Activated naive CD8-positive, alpha-beta T cell treated with anti-CD3 and anti-CD28 coated beads, Interleukin-2, amount 50 U/mL, for 16 hours (primary cell): ENCODE measurements around the gene CHST15.

Experiments
- DNase-seq: peaks from one replicate; pipeline ENCODE4 v3.0.0-alpha.2; 2020; ENCODE audit warnings: low read depth, low spot score

CHST15 gene

GRCh38 chr10:124029559-124029958 lies 63.8 kb downstream of the CHST15 start:
- DNase-seq: no peak

- no peak for DNase-seq
These were observed 64.5 kb downstream of the CHST15 start for GRCh38 chr10:124028700-124029480.

GRCh38 chr10:124027651-124028050 lies 65.7 kb downstream of the CHST15 start:
- DNase-seq: no peak

- no peak for DNase-seq
These were observed 66.3 kb downstream of the CHST15 start for GRCh38 chr10:124027031-124027611.

- no peak for DNase-seq
These were observed 66.8 kb downstream of the CHST15 start for GRCh38 chr10:124026589-124026939.

- no peak for DNase-seq
These were observed 67.5 kb downstream of the CHST15 start for GRCh38 chr10:124025660-124026588.

- no peak for DNase-seq
These were observed 68.2 kb downstream of the CHST15 start for GRCh38 chr10:124025152-124025551.

- DNase-seq: no peak
These were observed 71.3 kb downstream of the CHST15 start for GRCh38 chr10:124022066-124022465.

- DNase-seq: no peak
These were observed 72.2 kb downstream of the CHST15 start for GRCh38 chr10:124020981-124021815.

- DNase-seq: no peak
These were observed 73.3 kb downstream of the CHST15 start for GRCh38 chr10:124019886-124020797.

- DNase-seq: no peak
These were observed 74.4 kb downstream of the CHST15 start for GRCh38 chr10:124018886-124019525.

- no peak for DNase-seq
These were observed 75.7 kb downstream of the CHST15 start for GRCh38 chr10:124017729-124018128.

GRCh38 chr10:124016804-124017375 lies 76.5 kb downstream of the CHST15 start:
- DNase-seq: no peak

GRCh38 chr10:124015991-124016390 lies 77.4 kb downstream of the CHST15 start:
- DNase-seq: no peak

- no peak for DNase-seq
These were observed 78.8 kb downstream of the CHST15 start for GRCh38 chr10:124014416-124015154.

GRCh38 chr10:124013916-124014315 lies 79.5 kb downstream of the CHST15 start:
- DNase-seq: no peak

- DNase-seq: no peak
These were observed 80.4 kb downstream of the CHST15 start for GRCh38 chr10:124012991-124013390.

- no peak for DNase-seq
These were observed 80.8 kb downstream of the CHST15 start for GRCh38 chr10:124012583-124012982.

- no peak for DNase-seq
These were observed 81.3 kb downstream of the CHST15 start for GRCh38 chr10:124012066-124012465.
